DND-41 (cell line): ENCODE measurements around the gene HSD17B11.

Experiments
- ATAC-seq: fragments of 200-7000 bp; cut with Tn5 transposase; 3 replicates; pipeline ENCODE4 v1.9.1; 2021; ENCODE audit warnings: low read depth; ENCODE audit not compliant: insufficient read depth
- DNase-seq: peaks from one replicate; pipeline ENCODE4 v3.0.0-alpha.2; 2020
- H2AFZ ChIP-seq: 2 replicates; pipeline ENCODE4 v1.6.0; 2012; ENCODE audit warnings: low read depth, low read length
- H3K27ac ChIP-seq: 2 replicates; pipeline ENCODE4 v1.5.1; 2012; ENCODE audit warnings: low read length, inconsistent platforms
- H3K27me3 ChIP-seq: fragments of 200-600 bp; sonication (generic); 2 replicates; pipeline ENCODE4 v1.6.0; 2012; ENCODE audit warnings: low read length, mild to moderate bottlenecking, inconsistent platforms; ENCODE audit not compliant: insufficient read depth, poor library complexity
- H3K36me3 ChIP-seq: 2 replicates; pipeline ENCODE4 v1.5.1; 2012; ENCODE audit warnings: low read length, inconsistent platforms; ENCODE audit not compliant: insufficient read depth
- H3K4me1 ChIP-seq: 2 replicates; pipeline ENCODE4 v1.5.1; 2012; ENCODE audit warnings: mild to moderate bottlenecking, low read length; ENCODE audit not compliant: insufficient read depth
- H3K4me2 ChIP-seq: 2 replicates; pipeline ENCODE4 v1.6.0; 2012; ENCODE audit warnings: mild to moderate bottlenecking, moderate library complexity, low read length, inconsistent platforms; ENCODE audit not compliant: insufficient read depth
- H3K4me3 ChIP-seq, 2 experiments: fragments of 200-600 bp in 1 of 2; shearing (Covaris generic) in 1 of 2; 2 replicates each; pipeline ENCODE4 v1.5.1; 2012 to 2016; ENCODE audit warnings: inconsistent platforms in 2 of 2, low read length in 2 of 2, mild to moderate bottlenecking in 2 of 2, low read depth in 1 of 2, moderate library complexity in 1 of 2
- H3K79me2 ChIP-seq: 2 replicates; pipeline ENCODE4 v1.6.0; 2012; ENCODE audit warnings: low read length, inconsistent platforms; ENCODE audit not compliant: insufficient read depth
- H3K9ac ChIP-seq: 2 replicates; pipeline ENCODE4 v1.6.0; 2012; ENCODE audit warnings: low read depth, mild to moderate bottlenecking, inconsistent platforms, low read length, moderate library complexity
- H3K9me3 ChIP-seq: 2 replicates; pipeline ENCODE4 v1.5.1; 2012; ENCODE audit warnings: low read length, moderate library complexity, mild to moderate bottlenecking, inconsistent platforms; ENCODE audit not compliant: insufficient read depth, severe bottlenecking
- H4K20me1 ChIP-seq: 2 replicates; pipeline ENCODE4 v1.6.0; 2012; ENCODE audit warnings: low read length; ENCODE audit not compliant: insufficient read depth
- CTCF ChIP-seq: IDR thresholded peaks from 2 replicates; pipeline ENCODE4 v1.5.1; 2012; ENCODE audit warnings: borderline replicate concordance, low read length, moderate library complexity, mild to moderate bottlenecking; ENCODE audit not compliant: poor library complexity, severe bottlenecking; ENCODE audit errors: extremely low read depth
- EZH2 ChIP-seq: IDR thresholded peaks from 3 replicates; pipeline ENCODE4 v1.6.1; 2012; ENCODE audit warnings: borderline replicate concordance, low read depth, mild to moderate bottlenecking, moderate library complexity, low read length, inconsistent platforms; ENCODE audit not compliant: severe bottlenecking

Gene HSD17B11

GRCh38 chr4:87428979-87429378 lies 38.0 kb upstream of the HSD17B11 start:
- H2AFZ ChIP-seq, result no peak overlapping the region
- peaks cover 95% of the 10 kb centered on the region for H3K79me2 ChIP-seq

GRCh38 chr4:87427518-87427868 lies 36.5 kb upstream of the HSD17B11 start:
- ATAC-seq (no peak), DNase-seq (no peak)
- no peak overlapping the region for H2AFZ ChIP-seq
- no peak overlapping the region for H3K27ac ChIP-seq
- H3K9me3 ChIP-seq, result no peaks in the 10 kb centered on the region
- no peaks in the 10 kb centered on the region for H3K27me3 ChIP-seq
- no peaks in the 10 kb centered on the region; the same call in 1 of the 2 replicates for H4K20me1 ChIP-seq
- no peak for TF ChIP-seq CTCF
- TF ChIP-seq EZH2, result no peak
- H3K4me3 ChIP-seq, result no peak overlapping the region
- H3K36me3 ChIP-seq, result no peaks in the 10 kb centered on the region
- H3K79me2 ChIP-seq, result peaks cover 97% of the 10 kb centered on the region
- no peak overlapping the region for H3K9ac ChIP-seq
- peaks cover 21% of the 10 kb centered on the region for H3K4me1 ChIP-seq
- no peak overlapping the region for H3K4me2 ChIP-seq

More at GRCh38 chr4:87428979-87429378, 38.0 kb upstream of the HSD17B11 start:
- Histone ChIP-seq H3K4me1 (peaks cover 13% of the 10 kb centered on the region), H3K9me3 (no peaks in the 10 kb centered on the region), H3K36me3 (no peaks in the 10 kb centered on the region), H4K20me1 (no peaks in the 10 kb centered on the region; the same call in 1 of the 2 replicates), H3K4me3 (no peak overlapping the region), H3K27me3 (no peaks in the 10 kb centered on the region), H3K27ac (no peak overlapping the region), H3K4me2 (no peak overlapping the region), H3K9ac (no peak overlapping the region)
- no peak for TF ChIP-seq EZH2
- no peak for TF ChIP-seq CTCF
- ATAC-seq (no peak), DNase-seq (no peak)

GRCh38 chr4:87426865-87427517 lies 36.0 kb upstream of the HSD17B11 start:
- Histone ChIP-seq H3K79me2 (peaks cover 95% of the 10 kb centered on the region), H3K27ac (no peak overlapping the region), H3K4me1 (peaks cover 21% of the 10 kb centered on the region), H3K4me2 (no peak overlapping the region), H3K9me3 (no peaks in the 10 kb centered on the region), H3K36me3 (no peaks in the 10 kb centered on the region), H3K9ac (no peak overlapping the region), H3K27me3 (no peaks in the 10 kb centered on the region), H3K4me3 (no peak overlapping the region), H2AFZ (no peak overlapping the region), H4K20me1 (no peaks in the 10 kb centered on the region; the same call in 1 of the 2 replicates)
- ATAC-seq (no peak), DNase-seq (no peak)
- TF ChIP-seq CTCF, result no peak
- no peak for TF ChIP-seq EZH2
